NT2/D1 (cell line): ENCODE data around the gene TGM6.
A peak's percentile ranks its signal among the peaks of the same experiment; 100 is the strongest.

ENCODE experiments used
- DNase-seq: peaks from one replicate; pipeline ENCODE4 v3.0.0-alpha.2; 2011; ENCODE audit warnings: low read depth, low spot score
- H3K27me3 ChIP-seq: 2 replicates; pipeline ENCODE4 v1.6.0; 2011; ENCODE audit warnings: mild to moderate bottlenecking; ENCODE audit not compliant: insufficient read length, insufficient read depth
- H3K36me3 ChIP-seq: 2 replicates; pipeline ENCODE4 v1.6.1; 2011; ENCODE audit warnings: mild to moderate bottlenecking, low read length, mixed read lengths; ENCODE audit not compliant: insufficient read depth, insufficient read length
- H3K4me1 ChIP-seq: 2 replicates; pipeline ENCODE4 v1.5.1; 2011; ENCODE audit not compliant: insufficient read depth, insufficient read length
- H3K4me3 ChIP-seq: 2 replicates; pipeline ENCODE4 v1.5.1; 2011; ENCODE audit warnings: low read depth; ENCODE audit not compliant: insufficient read length
- H3K9ac ChIP-seq: 2 replicates; pipeline ENCODE4 v1.6.0; 2011; ENCODE audit warnings: low read depth; ENCODE audit not compliant: insufficient read length
- H3K9me3 ChIP-seq: 2 replicates; pipeline ENCODE4 v1.5.1; 2011; ENCODE audit warnings: mild to moderate bottlenecking, low read length; ENCODE audit not compliant: insufficient read depth
- SUZ12 ChIP-seq: IDR thresholded peaks from 2 replicates; pipeline ENCODE4 v1.6.1; 2011; ENCODE audit not compliant: insufficient read length, insufficient read depth; ENCODE audit errors: extremely low read depth
- YY1 ChIP-seq: IDR thresholded peaks from 2 replicates; pipeline ENCODE4 v1.6.1; 2011; ENCODE audit not compliant: insufficient read length, insufficient read depth
- ZNF274 ChIP-seq: IDR thresholded peaks from 2 replicates; pipeline ENCODE4 v1.6.1; 2011; ENCODE audit warnings: mild to moderate bottlenecking, low read depth, low read length

TGM6 gene

DNA sequence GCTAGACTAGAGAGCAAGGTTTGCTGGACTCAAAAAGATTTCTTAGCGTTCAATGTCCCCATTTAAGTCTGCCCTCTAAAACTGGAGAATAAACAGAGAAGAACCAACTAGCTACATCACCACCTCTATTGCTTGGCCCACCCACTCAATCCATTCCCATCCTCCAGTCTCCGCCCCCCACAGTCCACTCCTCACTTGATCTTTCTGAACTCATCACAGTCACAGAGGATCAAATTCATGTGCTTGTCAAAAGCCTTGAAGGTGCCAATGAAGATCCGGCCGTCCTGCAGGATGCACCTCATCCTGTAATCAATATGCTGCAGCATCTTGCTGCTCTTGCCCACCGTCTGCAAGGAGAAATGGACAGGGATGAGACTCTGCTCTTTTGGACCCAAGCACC is 86.7 kb downstream of the TGM6 start:
- H3K27me3 ChIP-seq: no peaks in the 10 kb centered on the region
- H3K4me3 ChIP-seq: no peak overlapping the region
- peaks cover 3% of the 10 kb centered on the region for H3K4me1 ChIP-seq
- H3K36me3 ChIP-seq: peaks cover 71% of the 10 kb centered on the region
- DNase-seq: no peak
- peak overlapping the region; percentile 18 for H3K9ac ChIP-seq
- TF ChIP-seq ZNF274 (no peak), SUZ12 (no peak), YY1 (no peak)
- no peaks in the 10 kb centered on the region for H3K9me3 ChIP-seq

DNA sequence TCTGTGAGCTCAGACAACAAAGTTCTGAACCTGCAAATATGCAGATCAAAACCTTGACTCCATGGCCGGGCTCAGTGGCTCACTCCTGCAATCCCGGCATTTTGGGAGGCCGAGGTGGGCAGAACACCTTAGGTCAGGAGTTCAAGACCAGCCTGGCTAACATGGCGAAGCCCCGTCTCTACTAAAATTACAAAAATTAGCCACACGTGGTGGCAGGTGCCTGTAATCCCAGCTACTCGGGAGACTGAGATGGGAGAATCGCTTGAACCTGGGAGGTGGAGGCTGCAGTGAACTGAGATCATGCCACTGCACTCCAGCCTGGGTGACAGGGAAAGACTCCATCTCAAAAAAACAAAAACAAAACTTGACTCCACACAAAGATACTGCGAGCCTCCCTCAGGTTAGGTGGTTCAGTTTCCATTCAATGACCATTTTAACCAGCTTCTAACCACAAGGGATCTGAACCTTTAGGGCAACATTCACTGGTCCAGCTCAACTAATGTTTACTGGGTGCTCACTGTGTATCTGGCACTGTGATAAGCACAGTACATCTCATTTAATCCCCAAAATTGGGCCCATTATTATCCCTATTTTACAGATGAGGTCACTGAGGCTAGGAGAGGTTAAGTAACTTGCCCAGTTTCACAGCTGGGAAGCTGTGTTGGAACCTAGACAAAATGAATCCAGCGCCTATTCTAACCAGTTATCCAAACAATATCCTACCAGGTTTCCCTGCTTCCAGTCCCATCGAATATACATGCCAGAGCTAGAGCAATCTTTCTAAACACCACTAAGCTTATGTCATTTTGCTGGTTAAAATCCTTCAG is 88.1 kb downstream of the TGM6 start:
- peaks cover 57% of the 10 kb centered on the region for H3K36me3 ChIP-seq
- no peak for DNase-seq

DNA sequence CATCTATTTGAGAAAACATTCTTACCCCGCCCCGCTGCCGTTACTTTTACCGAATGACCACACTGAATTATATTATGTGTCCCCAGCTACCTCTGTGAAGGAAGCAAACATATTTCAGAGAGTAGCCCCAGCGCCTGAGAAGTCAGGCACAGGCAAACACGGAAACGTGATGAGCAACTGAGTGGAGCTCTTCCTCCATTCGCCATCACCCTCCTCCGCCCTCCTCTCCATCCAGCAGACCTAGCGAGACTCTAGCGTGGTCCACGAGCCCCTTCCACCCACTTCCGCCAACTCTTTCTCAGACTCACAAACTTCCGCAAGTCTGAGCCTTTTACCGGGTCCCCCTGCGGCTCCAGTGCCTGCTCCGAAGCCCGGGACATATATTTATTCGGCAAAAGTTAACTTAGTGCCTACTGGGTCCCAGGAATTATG is 89.3 kb downstream of the TGM6 start:
- Histone ChIP-seq H3K4me1 (peaks cover 3% of the 10 kb centered on the region), H3K27me3 (no peaks in the 10 kb centered on the region), H3K9ac (peak overlapping the region; percentile 99), H3K4me3 (peak overlapping the region; percentile 97), H3K9me3 (no peaks in the 10 kb centered on the region), H3K36me3 (peaks cover 45% of the 10 kb centered on the region)
- DNase-seq: no peak
- TF ChIP-seq SUZ12 (no peak), YY1 (no peak), ZNF274 (no peak)

More for the DNA sequence above, 88.1 kb downstream of the TGM6 start:
- peak overlapping the region; percentile 76 for H3K9ac ChIP-seq
- peaks cover 3% of the 10 kb centered on the region for H3K4me1 ChIP-seq
- H3K9me3 ChIP-seq: no peaks in the 10 kb centered on the region
- no peaks in the 10 kb centered on the region for H3K27me3 ChIP-seq
- H3K4me3 ChIP-seq: peak overlapping the region; percentile 97
- no peak for TF ChIP-seq YY1
- no peak for TF ChIP-seq ZNF274
- TF ChIP-seq SUZ12: no peak

DNA sequence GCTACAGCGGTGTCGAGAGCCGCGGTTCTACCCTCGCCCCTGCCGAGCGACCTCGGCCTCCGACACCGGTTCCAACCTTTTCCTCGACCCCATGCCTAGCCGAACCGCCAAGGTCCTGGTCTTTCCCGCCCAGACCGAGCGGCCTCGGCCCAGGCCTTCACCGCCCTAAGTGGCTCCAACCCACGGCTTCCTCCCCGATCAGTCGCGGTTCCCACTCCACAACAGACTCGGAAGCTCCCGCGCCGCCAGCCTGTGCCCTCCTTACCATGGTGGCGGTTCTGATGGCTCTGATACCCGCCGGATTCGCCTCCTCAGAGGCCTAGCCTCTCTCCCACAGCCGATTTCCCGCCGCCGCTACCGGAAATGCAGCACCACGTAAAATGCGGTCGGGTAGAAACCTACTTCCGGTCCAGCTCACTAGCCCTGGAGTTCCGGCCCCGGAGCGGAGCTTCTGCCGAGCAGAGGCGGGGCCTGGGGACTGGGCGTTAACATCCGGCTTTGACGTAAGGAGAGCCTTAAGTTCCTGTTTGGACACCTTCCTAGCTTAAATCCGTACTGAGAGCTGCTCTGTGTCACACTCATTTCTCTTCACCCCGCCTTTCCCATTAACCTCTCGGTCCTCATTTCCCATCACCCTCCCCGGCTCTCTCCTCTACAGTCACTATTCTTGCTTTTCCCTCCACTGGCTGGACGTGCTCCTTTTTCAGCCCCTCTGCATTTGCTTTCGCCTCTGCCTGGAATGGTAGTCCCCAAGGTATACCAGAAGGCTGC is 89.9 kb downstream of the TGM6 start, which contains the start of gene SNRPB:
SNRPB (minus strand) TSS at position 367 of the 771 bp plus-strand sequence; CDS start at position 268, 99 bp downstream.
- H3K4me3 ChIP-seq: peak within 1 kb of the TSS; percentile 97
- H3K4me1 ChIP-seq: peaks cover 3% of the 10 kb centered on the region
- no peaks in the 10 kb centered on the region for H3K9me3 ChIP-seq
- TF ChIP-seq ZNF274 (no peak), SUZ12 (no peak), YY1 (no peak)
- H3K36me3 ChIP-seq: peaks cover 40% of the 10 kb centered on the region
- H3K27me3 ChIP-seq: no peaks in the 10 kb centered on the region
- peak; percentile 99 for DNase-seq
- peak within 1 kb of the TSS; percentile 99 for H3K9ac ChIP-seq

DNA sequence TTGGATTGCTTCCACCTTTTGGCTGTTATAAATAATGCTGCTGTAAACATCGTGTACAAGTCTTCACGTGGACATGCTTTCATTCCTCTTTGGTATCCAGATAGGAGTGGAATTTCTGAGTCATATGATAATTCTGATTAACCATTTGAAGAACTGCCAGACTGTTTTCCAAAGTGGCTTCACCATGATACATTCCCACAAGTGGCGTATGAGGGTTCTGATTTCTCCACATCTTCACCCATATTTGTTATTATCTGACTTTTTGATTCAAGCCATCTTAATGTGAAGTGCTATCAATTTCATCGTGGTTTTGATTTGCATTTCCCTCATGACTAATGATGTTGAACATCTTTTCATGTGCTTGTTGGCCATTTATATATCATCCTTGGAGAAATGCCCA is 92.8 kb downstream of the TGM6 start:
- no peak for TF ChIP-seq ZNF274
- TF ChIP-seq SUZ12: no peak
- no peak for TF ChIP-seq YY1
- H3K36me3 ChIP-seq: peaks cover 11% of the 10 kb centered on the region
- no peak overlapping the region for H3K9ac ChIP-seq
- H3K4me3 ChIP-seq: no peak overlapping the region
- H3K4me1 ChIP-seq: peaks cover 5% of the 10 kb centered on the region
- no peak for DNase-seq
- no peaks in the 10 kb centered on the region for H3K27me3 ChIP-seq
- H3K9me3 ChIP-seq: no peaks in the 10 kb centered on the region

DNA sequence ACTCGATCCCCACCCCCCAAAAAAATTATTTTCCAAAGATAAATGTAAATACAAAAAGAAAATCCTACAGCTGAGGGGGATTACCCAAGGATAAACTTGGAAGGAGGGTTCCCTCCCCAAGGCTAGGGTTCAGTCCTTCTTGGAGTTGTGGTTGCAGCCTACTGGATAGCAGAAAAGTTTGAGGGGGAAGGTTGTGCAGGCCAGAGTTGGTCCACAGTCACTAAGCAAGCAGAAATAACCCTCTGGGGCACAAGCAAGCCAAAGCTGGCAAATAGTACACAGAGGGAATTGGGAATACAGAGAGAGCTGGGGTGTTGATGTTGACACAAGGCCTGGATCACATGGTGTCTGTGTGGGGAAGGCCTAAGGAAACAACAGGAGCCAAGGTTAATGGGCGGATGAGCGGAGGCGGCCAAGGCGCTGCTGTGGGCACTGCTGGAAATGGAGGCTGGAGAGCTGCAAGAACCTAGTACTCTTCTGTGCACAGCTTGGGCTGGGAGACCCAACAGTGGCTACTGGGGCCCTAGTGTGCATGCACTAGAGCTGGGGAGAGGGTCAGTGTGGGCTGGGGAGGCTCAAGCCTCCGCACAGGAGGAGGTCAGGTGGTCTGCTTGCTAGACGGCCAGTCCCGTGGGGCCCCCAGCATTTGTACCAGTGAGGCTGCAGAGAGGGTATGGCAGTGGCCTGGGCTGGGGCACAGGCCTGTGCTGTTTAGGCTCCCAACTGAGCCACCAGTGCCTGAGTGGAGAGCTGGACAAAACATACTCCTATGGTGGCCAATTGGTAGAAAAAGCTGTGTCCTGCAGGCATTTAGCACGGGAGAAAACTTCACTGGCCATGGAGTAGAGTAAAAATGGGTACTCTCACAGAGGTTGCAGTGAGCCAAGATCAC is 95.4 kb downstream of the TGM6 start:
- Histone ChIP-seq H3K4me1 (peaks cover 2% of the 10 kb centered on the region), H3K27me3 (no peaks in the 10 kb centered on the region), H3K9me3 (peaks cover 9% of the 10 kb centered on the region; the same call in 1 of the 2 replicates), H3K9ac (no peak overlapping the region), H3K36me3 (no peaks in the 10 kb centered on the region), H3K4me3 (no peak overlapping the region)
- TF ChIP-seq YY1 (no peak), ZNF274 (no peak), SUZ12 (no peak)
- no peak for DNase-seq
